Osteoblast (primary cell): ENCODE measurements around the gene CD164. TPM values are rescaled to one million over a fixed set of nuclear protein-coding genes. Genes with fewer than 3 reads are reported as not detected.

Experiments
- DNase-seq: peaks from one replicate; pipeline ENCODE4 v3.0.0; 2011; ENCODE audit warnings: low spot score, mixed read lengths; ENCODE audit not compliant: insufficient read length; ENCODE audit errors: missing footprints
- H2AFZ ChIP-seq: 2 replicates; pipeline ENCODE4 v1.6.0; 2011; ENCODE audit warnings: mild to moderate bottlenecking, low read length
- H3K27ac ChIP-seq: 2 replicates; pipeline ENCODE4 v1.5.1; 2011; ENCODE audit warnings: mild to moderate bottlenecking, low read depth, low read length, moderate library complexity
- H3K27me3 ChIP-seq: 2 replicates; pipeline ENCODE4 v1.6.0; 2012; ENCODE audit warnings: mild to moderate bottlenecking, control low read depth, inconsistent platforms, low read length, moderate library complexity; ENCODE audit not compliant: insufficient read depth
- H3K36me3 ChIP-seq: 2 replicates; pipeline ENCODE4 v1.5.1; 2011; ENCODE audit warnings: mild to moderate bottlenecking, low read length, control low read depth, moderate library complexity; ENCODE audit not compliant: insufficient read depth
- H3K4me1 ChIP-seq: 2 replicates; pipeline ENCODE4 v1.5.1; 2011; ENCODE audit warnings: mild to moderate bottlenecking, low read length, control low read depth, moderate library complexity; ENCODE audit not compliant: insufficient read depth
- H3K4me2 ChIP-seq: 2 replicates; pipeline ENCODE4 v1.6.0; 2011; ENCODE audit warnings: mild to moderate bottlenecking, low read length; ENCODE audit not compliant: insufficient read depth
- H3K4me3 ChIP-seq: fragments of 200-600 bp; sonication (generic); 3 replicates; pipeline ENCODE4 v1.5.1; 2012; ENCODE audit warnings: mild to moderate bottlenecking, low read length, inconsistent platforms; ENCODE audit not compliant: insufficient read depth
- H3K79me2 ChIP-seq: 2 replicates; pipeline ENCODE4 v1.6.0; 2012; ENCODE audit warnings: mild to moderate bottlenecking, low read length, control low read depth, inconsistent platforms; ENCODE audit not compliant: insufficient read depth
- H3K9me3 ChIP-seq: 2 replicates; pipeline ENCODE4 v1.5.1; 2011; ENCODE audit warnings: low read depth, low read length, control low read depth
- H4K20me1 ChIP-seq: 2 replicates; pipeline ENCODE4 v1.6.0; 2012; ENCODE audit warnings: mild to moderate bottlenecking, low read length, control low read depth; ENCODE audit not compliant: insufficient read depth
- CTCF ChIP-seq: IDR thresholded peaks from 2 replicates; pipeline ENCODE4 v1.5.1; 2011; ENCODE audit warnings: mild to moderate bottlenecking, low read depth, low read length, moderate library complexity; ENCODE audit errors: extremely low read depth
- total RNA-seq: library from RNA; depleted of rRNA; stranded (reverse); fragments of >200 nt; gene quantifications from 2 replicates; pipeline ENCODE4 v1.2.3, GENCODE V29; 2012

Gene CD164
- total RNA-seq, 1 donor, result 211 TPM

GRCh38 chr6:109359248-109359647, 23.0 kb downstream of the CD164 start:
- H2AFZ ChIP-seq, result no peak overlapping the region
- H3K4me3 ChIP-seq, result no peak overlapping the region
- H3K9me3 ChIP-seq, result no peaks in the 10 kb centered on the region
- no peak for DNase-seq
- no peaks in the 10 kb centered on the region for H3K4me1 ChIP-seq
- H3K27ac ChIP-seq, result no peak overlapping the region
- H4K20me1 ChIP-seq, result peaks cover 16% of the 10 kb centered on the region
- TF ChIP-seq CTCF, result no peak
- peaks cover 54% of the 10 kb centered on the region for H3K36me3 ChIP-seq
- H3K27me3 ChIP-seq, result no peaks in the 10 kb centered on the region
- no peak overlapping the region for H3K4me2 ChIP-seq
- H3K79me2 ChIP-seq, result peaks cover 22% of the 10 kb centered on the region

- Histone ChIP-seq H3K36me3 (peaks cover 57% of the 10 kb centered on the region), H3K27ac (no peak overlapping the region), H2AFZ (no peak overlapping the region), H3K27me3 (no peaks in the 10 kb centered on the region), H3K4me1 (no peaks in the 10 kb centered on the region), H3K9me3 (no peaks in the 10 kb centered on the region), H3K4me2 (no peak overlapping the region), H3K4me3 (no peak overlapping the region), H3K79me2 (peaks cover 16% of the 10 kb centered on the region), H4K20me1 (peaks cover 12% of the 10 kb centered on the region)
- TF ChIP-seq CTCF, result no peak
- no peak for DNase-seq
Observed at GRCh38 chr6:109358204-109358603, 24.1 kb downstream of the CD164 start.

GRCh38 chr6:109356237-109356636, 26.0 kb downstream of the CD164 start:
- no peak for DNase-seq
- Histone ChIP-seq H2AFZ (no peak overlapping the region), H4K20me1 (peaks cover 3% of the 10 kb centered on the region), H3K36me3 (peaks cover 46% of the 10 kb centered on the region), H3K9me3 (no peaks in the 10 kb centered on the region), H3K79me2 (peaks cover 8% of the 10 kb centered on the region), H3K4me3 (no peak overlapping the region), H3K27ac (no peak overlapping the region), H3K4me2 (no peak overlapping the region), H3K27me3 (no peaks in the 10 kb centered on the region), H3K4me1 (no peaks in the 10 kb centered on the region)
- TF ChIP-seq CTCF, result no peak

GRCh38 chr6:109351231-109352130, 30.8 kb downstream of the CD164 start:
- Histone ChIP-seq H3K4me3 (no peak overlapping the region), H3K4me1 (peaks cover 6% of the 10 kb centered on the region), H3K36me3 (peaks cover 14% of the 10 kb centered on the region), H2AFZ (no peak overlapping the region), H3K79me2 (no peaks in the 10 kb centered on the region), H3K9me3 (no peaks in the 10 kb centered on the region), H3K27me3 (no peaks in the 10 kb centered on the region), H3K4me2 (no peak overlapping the region), H3K27ac (no peak overlapping the region), H4K20me1 (no peaks in the 10 kb centered on the region)
- no peak for TF ChIP-seq CTCF
- DNase-seq, result no peak
